Dedifferentiated amniotic fluid mesenchymal stem cell (primary cell): ENCODE results near the gene SMIM3.

Experiments
- DNase-seq: peaks from one replicate; pipeline ENCODE4 v3.0.0-alpha.2; 2016; ENCODE audit errors: extremely low spot score

SMIM3 gene

GRCh38 chr5:150765011-150765798, 13.4 kb upstream of the SMIM3 start:
- no peak for DNase-seq

GRCh38 chr5:150765799-150766169, 12.8 kb upstream of the SMIM3 start:
- no peak for DNase-seq

GRCh38 chr5:150766251-150766650, 12.3 kb upstream of the SMIM3 start:
- DNase-seq = no peak

GRCh38 chr5:150771034-150771795, 7.3 kb upstream of the SMIM3 start:
- DNase-seq = no peak

GRCh38 chr5:150774145-150774544, 4.4 kb upstream of the SMIM3 start:
- DNase-seq = peak; percentile 42

GRCh38 chr5:150777685-150778084, 872 bp upstream of the SMIM3 start:
- DNase-seq = no peak

GRCh38 chr5:150778088-150778516, 455 bp upstream of the SMIM3 start:
- DNase-seq = no peak

- no peak for DNase-seq
Observed at GRCh38 chr5:150779397-150780186, 1.0 kb downstream of the SMIM3 start.

GRCh38 chr5:150780187-150780692, 1.7 kb downstream of the SMIM3 start:
- peak; percentile 32 for DNase-seq

- DNase-seq = no peak
Observed at GRCh38 chr5:150780816-150781221, 2.3 kb downstream of the SMIM3 start.

- DNase-seq = peak; percentile 83
Observed at GRCh38 chr5:150781706-150782614, 3.4 kb downstream of the SMIM3 start.

- DNase-seq = no peak
Observed at GRCh38 chr5:150782850-150783249, 4.3 kb downstream of the SMIM3 start.

GRCh38 chr5:150783422-150783928, 4.9 kb downstream of the SMIM3 start:
- DNase-seq = peak; percentile 88

GRCh38 chr5:150785950-150786349, 7.4 kb downstream of the SMIM3 start:
- DNase-seq = no peak

- DNase-seq = no peak
Observed at GRCh38 chr5:150786876-150787275, 8.3 kb downstream of the SMIM3 start.

- DNase-seq = no peak
Observed at GRCh38 chr5:150787656-150788055, 9.1 kb downstream of the SMIM3 start.

GRCh38 chr5:150788977-150789376, 10.4 kb downstream of the SMIM3 start:
- DNase-seq = no peak

- no peak for DNase-seq
Observed at GRCh38 chr5:150789450-150789849, 10.9 kb downstream of the SMIM3 start.

GRCh38 chr5:150789943-150790611, 11.5 kb downstream of the SMIM3 start:
- DNase-seq = peak; percentile 80

- no peak for DNase-seq
Observed at GRCh38 chr5:150791536-150791935, 13.0 kb downstream of the SMIM3 start.
